Activated CD4-positive, alpha-beta T cell treated with anti-CD3 and anti-CD28 coated beads, Interleukin-10, Interleukin-2, amounts not matched to agents 100 ng/mL and 50 ng/mL, durations not matched to agents 16 hours and 8 hours (primary cell): ENCODE data around the gene BEND6.
"Not testable (repeated sequence)": the region's sequence is repeated elsewhere in the genome, so short reads cannot be mapped to it uniquely, and the experiment has no call there.

Experiments
- DNase-seq: peaks from one replicate; pipeline ENCODE4 v3.0.0-alpha.2; 2020

BEND6 gene

DNA sequence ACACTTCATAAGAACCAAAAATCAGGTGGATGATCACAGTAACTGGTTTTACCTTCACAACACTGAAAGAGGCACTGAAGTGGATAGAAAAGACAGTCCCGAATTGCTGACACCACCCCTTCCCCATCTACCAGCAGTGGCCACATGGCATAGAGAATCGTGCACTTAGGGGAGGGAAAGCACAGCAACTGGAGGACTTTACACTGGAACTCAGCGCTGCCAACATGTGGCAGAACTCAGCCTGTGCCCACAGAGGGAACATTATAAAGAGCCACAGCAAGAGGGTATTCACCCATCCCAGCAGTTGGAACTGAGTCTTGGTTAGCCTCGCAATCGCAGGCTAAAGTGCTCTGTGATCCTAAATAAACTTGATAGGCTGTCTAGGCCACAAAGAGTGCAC, 85.1 kb downstream of the BEND6 start:
- DNase-seq: peak; percentile 8

DNA sequence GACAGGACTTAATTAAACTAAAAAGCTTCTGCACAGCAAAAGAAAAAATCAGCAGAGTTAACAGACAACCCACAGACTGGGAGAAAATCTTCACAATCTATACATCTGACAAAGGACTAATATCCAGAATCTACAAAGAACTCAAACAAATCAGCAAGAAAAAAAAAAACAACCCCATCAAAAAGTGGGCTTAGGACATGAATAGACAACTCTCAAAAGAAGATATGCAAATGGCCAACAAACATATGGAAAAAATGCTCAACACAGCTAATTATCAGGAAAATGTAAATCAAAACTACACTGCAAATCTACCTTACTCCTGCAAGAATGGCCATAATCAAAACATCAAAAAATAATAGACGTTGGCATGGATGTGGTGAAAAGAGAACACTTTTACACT, 89.2 kb downstream of the BEND6 start:
- DNase-seq: not testable (repeated sequence)

GRCh38 chr6:57044568-57044967, 89.7 kb downstream of the BEND6 start:
- no peak for DNase-seq

DNA sequence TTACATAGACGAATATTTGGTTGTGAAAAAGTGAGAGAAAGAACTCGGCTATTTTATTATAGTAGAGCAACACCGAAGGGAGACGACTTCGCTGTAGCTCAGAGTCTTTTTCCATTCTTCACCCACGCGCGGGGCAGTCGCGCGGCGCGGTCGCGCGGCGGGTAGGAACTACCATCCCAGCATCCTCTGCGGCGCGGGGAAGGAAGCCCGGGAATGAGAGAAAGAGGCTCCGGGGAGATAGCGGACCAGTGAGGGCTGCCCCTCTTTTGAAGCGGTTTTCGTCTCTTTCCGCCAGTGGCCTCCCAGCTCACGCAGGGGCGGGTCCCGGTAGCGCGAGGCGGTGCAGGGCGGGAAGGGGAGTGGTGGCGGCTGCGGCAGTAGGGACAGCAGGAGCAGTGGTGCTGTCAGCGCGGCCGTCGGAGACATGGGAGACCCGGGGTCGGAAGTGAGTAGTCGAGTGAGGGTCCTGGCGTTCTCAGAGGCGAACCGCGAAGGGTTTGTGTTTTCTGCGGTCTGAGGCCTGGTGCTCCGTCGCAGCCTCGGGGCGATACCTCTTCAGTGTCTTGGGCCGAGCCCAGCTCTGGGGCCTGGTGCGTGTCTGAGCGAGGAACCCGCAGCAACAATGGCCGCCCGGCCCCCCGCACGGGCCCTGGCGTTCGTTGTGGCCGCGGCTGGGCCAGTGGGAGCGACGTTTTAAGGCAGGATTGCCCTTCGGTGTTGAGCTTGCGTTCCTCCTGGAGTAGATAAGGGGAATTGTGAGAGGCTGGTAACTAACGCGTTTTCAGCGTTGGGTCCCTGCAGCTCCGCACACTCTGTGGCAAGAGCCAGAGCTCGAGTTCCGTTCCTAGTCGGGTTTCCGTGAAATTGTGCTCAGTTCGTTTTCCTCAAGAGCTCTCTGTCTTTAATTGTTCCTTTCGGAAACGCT, 91.7 kb downstream of the BEND6 start, which contains the start of gene KIAA1586:
TSS of gene KIAA1586 (plus strand) at position 362 of the 925 bp plus-strand sequence. CDS start at position 425, 63 bp downstream.
- peak; percentile 94 for DNase-seq

DNA sequence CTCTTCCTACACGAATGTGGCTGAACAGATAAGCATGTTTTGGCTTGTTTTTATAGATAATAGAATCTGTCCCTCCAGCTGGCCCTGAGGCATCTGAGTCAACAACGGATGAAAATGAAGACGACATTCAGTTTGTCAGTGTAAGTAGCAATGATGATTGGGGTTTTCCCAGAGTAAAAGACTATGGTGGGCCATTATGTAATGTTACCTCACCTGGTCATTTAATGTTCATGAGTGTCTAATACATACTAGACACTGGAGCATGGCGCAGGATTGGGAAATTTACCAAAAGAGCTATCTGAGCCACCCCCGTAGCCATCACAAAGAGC, 92.3 kb downstream of the BEND6 start:
- not testable (repeated sequence) for DNase-seq

- DNase-seq: not testable (repeated sequence)
Observed at GRCh38 chr6:57047859-57048258, 93.0 kb downstream of the BEND6 start.

DNA sequence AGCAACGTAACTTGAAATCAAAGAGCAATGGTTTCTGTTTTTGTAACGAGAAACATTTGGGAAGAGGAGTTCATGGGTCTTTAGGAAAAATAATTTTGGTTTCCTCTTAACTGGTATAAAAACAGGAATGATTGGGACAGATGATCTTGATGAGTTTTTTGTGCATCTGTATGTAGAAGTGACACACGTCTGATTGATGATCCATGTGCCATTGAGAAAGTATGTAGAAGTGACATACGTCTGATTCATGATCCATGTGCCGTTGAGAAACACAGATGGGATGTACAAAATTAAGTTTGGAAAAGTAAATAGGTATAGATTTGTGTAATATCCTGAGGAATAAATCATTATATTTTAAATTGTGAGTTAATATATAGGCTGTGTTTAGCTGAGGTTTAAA, 93.7 kb downstream of the BEND6 start:
- DNase-seq: no peak

DNA sequence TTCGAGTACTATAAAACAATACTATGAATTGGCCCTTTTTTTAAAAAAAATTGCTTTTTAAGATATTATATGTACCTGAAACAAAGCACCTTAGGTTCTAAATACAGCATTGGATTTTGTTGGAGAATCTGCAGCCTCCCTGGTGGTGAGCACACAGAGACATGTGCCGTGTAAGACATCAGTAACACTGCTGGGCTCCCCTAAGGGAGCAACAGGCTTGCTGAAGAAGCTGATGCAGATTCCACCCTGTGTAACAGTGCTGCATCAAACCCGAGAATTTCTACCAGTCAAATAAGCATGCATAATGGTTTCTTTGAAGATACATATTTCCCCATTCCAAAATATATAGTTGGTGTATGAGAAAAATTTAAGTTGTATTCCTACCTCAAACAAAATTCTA, 108.9 kb downstream of the BEND6 start:
- no peak for DNase-seq

DNA sequence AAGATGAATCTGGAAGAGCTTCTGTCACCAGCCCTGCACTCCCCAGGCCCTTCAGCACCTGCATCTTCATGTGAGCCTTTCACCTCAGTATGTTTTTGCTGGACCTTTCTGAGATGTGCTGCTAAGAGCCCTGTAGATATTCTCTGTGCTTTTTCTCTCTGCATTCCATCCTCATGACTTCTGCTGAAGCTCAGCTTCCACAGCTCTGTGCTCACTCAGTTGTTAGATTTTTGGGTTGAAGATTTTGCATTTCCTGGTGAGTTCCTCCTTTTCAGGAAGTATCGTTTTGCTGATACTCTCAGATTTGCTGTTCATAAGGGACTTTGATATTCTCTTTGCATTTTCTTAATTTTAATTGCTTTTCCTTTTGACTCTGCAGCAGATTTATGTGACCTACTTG, 109.9 kb downstream of the BEND6 start:
- DNase-seq: no peak

DNA sequence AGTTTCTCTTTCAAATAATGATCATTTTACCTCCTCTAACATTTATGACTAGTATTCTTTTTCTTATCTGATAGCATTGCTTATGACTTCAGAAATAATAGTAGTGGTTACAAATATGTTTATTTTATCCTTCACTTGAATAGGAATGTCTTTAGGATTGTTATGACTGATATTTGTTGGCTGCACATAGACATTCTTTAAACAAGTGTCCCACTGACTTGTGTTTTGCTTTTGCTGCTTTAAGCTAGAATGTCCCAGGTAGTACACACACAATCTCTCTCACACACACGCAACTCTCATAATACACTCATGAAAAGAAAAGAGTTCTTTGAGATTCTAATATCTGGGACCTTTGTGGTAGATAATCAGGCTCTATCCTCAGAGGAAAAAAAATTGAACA, 113.2 kb downstream of the BEND6 start:
- no peak for DNase-seq

GRCh38 chr6:57069228-57069627, 114.3 kb downstream of the BEND6 start:
- no peak for DNase-seq

- no peak for DNase-seq
Observed at GRCh38 chr6:57069920-57070331, 115.0 kb downstream of the BEND6 start.

- DNase-seq: no peak
Observed at GRCh38 chr6:57072108-57072507, 117.2 kb downstream of the BEND6 start.

GRCh38 chr6:57074383-57074782, 119.5 kb downstream of the BEND6 start:
- no peak for DNase-seq

DNA sequence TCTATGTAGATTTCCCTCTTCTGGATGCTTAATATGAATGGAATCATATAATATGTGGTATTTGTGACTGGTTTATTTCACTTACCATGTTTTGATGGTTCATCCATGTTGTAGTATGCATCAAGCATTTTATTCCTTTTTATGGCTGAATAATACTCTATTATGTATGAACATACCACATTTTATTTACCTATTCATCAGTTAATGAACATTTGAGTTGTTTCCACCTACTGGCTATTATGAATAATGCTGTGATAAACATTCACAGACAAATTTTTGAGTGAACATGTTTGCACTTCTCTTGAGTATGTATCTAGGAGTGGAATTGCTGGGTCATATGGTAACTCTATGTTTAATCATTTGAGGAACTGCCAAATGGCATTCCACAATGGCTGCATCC, 120.2 kb downstream of the BEND6 start:
- no peak for DNase-seq
